ENCODE data around the gene TGFBRAP1. TPM values are rescaled to one million over a fixed set of nuclear protein-coding genes. Genes with fewer than 3 reads are reported as not detected.

TGFBRAP1 gene
- total RNA-seq, 1 experiment from 2014 or later, result 24.8 TPM

- H3K27me3 ChIP-seq (replicated peaks; ENCODE audit: insufficient read depth, low read depth, low read length, poor library complexity), result no peaks in the 10 kb centered on the region
- H3K27ac ChIP-seq (ENCODE audit: low read depth, low read length, poor library complexity, severe bottlenecking), result no peak overlapping the region
- no TSS peak for BruUV-seq (replicated peaks)
- no peak for DNase-seq (ENCODE audit: low spot score)
- intact Hi-C loops (cut with micrococcal nuclease; ENCODE audit: unreplicated experiment), result no loop called here
- CTCF ChIA-PET, result no interaction called here
- H3K36me3 ChIP-seq (ENCODE audit: insufficient read depth, low read length, poor library complexity, severe bottlenecking), result no peaks in the 10 kb centered on the region
- no peaks in the 10 kb centered on the region for H3K9me3 ChIP-seq (ENCODE audit: low read depth, low read length, poor library complexity, severe bottlenecking)
- TF ChIP-seq EZH2 (IDR thresholded peaks at IDR 0.05; ENCODE audit: borderline replicate concordance, low read depth, low read length, poor library complexity, severe bottlenecking) (no peak), CTCF (conservative IDR thresholded peaks at IDR 0.05; ENCODE audit: low read depth, low read length) (no peak)
- POLR2A ChIA-PET (ENCODE audit: low non-redundant PET), result no interaction called here
- H3K4me1 ChIP-seq (ENCODE audit: insufficient read depth, low read length, poor library complexity, severe bottlenecking), result no peaks in the 10 kb centered on the region
- H3K4me3 ChIP-seq (ENCODE audit: low read depth, low read length, poor library complexity, severe bottlenecking), result no peak overlapping the region
Measured at GRCh38 chr2:105249181-105249580, 80.4 kb downstream of the TGFBRAP1 start.

- H3K36me3 ChIP-seq (ENCODE audit: insufficient read depth, low read length, poor library complexity, severe bottlenecking), result no peaks in the 10 kb centered on the region
- intact Hi-C loops (cut with micrococcal nuclease; ENCODE audit: unreplicated experiment), result no loop called here
- no peaks in the 10 kb centered on the region for H3K4me1 ChIP-seq (ENCODE audit: insufficient read depth, low read length, poor library complexity, severe bottlenecking)
- DNase-seq (ENCODE audit: low spot score), result no peak
- H3K4me3 ChIP-seq (ENCODE audit: low read depth, low read length, poor library complexity, severe bottlenecking), result no peak overlapping the region
- TF ChIP-seq EZH2 (IDR thresholded peaks at IDR 0.05; ENCODE audit: borderline replicate concordance, low read depth, low read length, poor library complexity, severe bottlenecking), result no peak
- no peak for TF ChIP-seq CTCF (conservative IDR thresholded peaks at IDR 0.05; ENCODE audit: low read depth, low read length)
- POLR2A ChIA-PET (ENCODE audit: low non-redundant PET), result no interaction called here
- H3K27me3 ChIP-seq (replicated peaks; ENCODE audit: insufficient read depth, low read depth, low read length, poor library complexity), result no peaks in the 10 kb centered on the region
- no peak overlapping the region for H3K27ac ChIP-seq (ENCODE audit: low read depth, low read length, poor library complexity, severe bottlenecking)
- CTCF ChIA-PET, result no interaction called here
- H3K9me3 ChIP-seq (ENCODE audit: low read depth, low read length, poor library complexity, severe bottlenecking), result no peaks in the 10 kb centered on the region
- no TSS peak for BruUV-seq (replicated peaks)
Measured at GRCh38 chr2:105248316-105249070, 81.0 kb downstream of the TGFBRAP1 start.

- TF ChIP-seq EZH2 (IDR thresholded peaks at IDR 0.05; ENCODE audit: borderline replicate concordance, low read depth, low read length, poor library complexity, severe bottlenecking), result no peak
- no peak for TF ChIP-seq CTCF (conservative IDR thresholded peaks at IDR 0.05; ENCODE audit: low read depth, low read length)
- no peaks in the 10 kb centered on the region for H3K4me1 ChIP-seq (ENCODE audit: insufficient read depth, low read length, poor library complexity, severe bottlenecking)
- H3K9me3 ChIP-seq (ENCODE audit: low read depth, low read length, poor library complexity, severe bottlenecking), result no peaks in the 10 kb centered on the region
- intact Hi-C loops (cut with micrococcal nuclease; ENCODE audit: unreplicated experiment), result no loop called here
- no peaks in the 10 kb centered on the region for H3K27me3 ChIP-seq (replicated peaks; ENCODE audit: insufficient read depth, low read depth, low read length, poor library complexity)
- no TSS peak for BruUV-seq (replicated peaks)
- ChIA-PET POLR2A (ENCODE audit: low non-redundant PET) (no interaction called here), CTCF (interaction anchor here (0.8 to 1.0 kb wide), 2 partner anchors 9 to 127 kb away, joined by 3 read pairs; no protein-coding TSS in a partner anchor)
- no peak for DNase-seq (ENCODE audit: low spot score)
- H3K36me3 ChIP-seq (ENCODE audit: insufficient read depth, low read length, poor library complexity, severe bottlenecking), result no peaks in the 10 kb centered on the region
- no peak overlapping the region for H3K4me3 ChIP-seq (ENCODE audit: low read depth, low read length, poor library complexity, severe bottlenecking)
- no peak overlapping the region for H3K27ac ChIP-seq (ENCODE audit: low read depth, low read length, poor library complexity, severe bottlenecking)
Measured at GRCh38 chr2:105244451-105244850, 85.1 kb downstream of the TGFBRAP1 start.
